Body of pancreas (tissue), 4 donors: ENCODE data around the gene VIT. TPM values are rescaled to one million over a fixed set of nuclear protein-coding genes. Genes with fewer than 3 reads are reported as not detected.
"Not testable (repeated sequence)": the region's sequence is repeated elsewhere in the genome, so short reads cannot be mapped to it uniquely, and the experiment has no call there.

Source experiments
- ATAC-seq: fragments of 150-250 bp; one replicate; pipeline ENCODE4 v1.9.1; 2016
- DNase-seq, 4 donors: peaks; one replicate each; pipeline ENCODE4 v3.0.0-alpha.2; 2019
- H3K27ac ChIP-seq, 4 donors: fragments of 200-600 bp; sonication (generic); 1 replicate in 3 of 4; 2 replicates in 1 of 4; pipeline versions ENCODE4 v1.5.1 to v1.6.1; 2016 to 2019; ENCODE audit warnings: mild to moderate bottlenecking in 1 of 4, mixed read lengths in 1 of 4, moderate library complexity in 1 of 4
- H3K27me3 ChIP-seq, 2 donors: fragments of 200-600 bp; sonication (generic); one replicate each; pipeline ENCODE4 v1.6.0; 2016; ENCODE audit warnings: mild to moderate bottlenecking in 1 of 2
- H3K36me3 ChIP-seq, 2 donors: fragments of 200-600 bp; sonication (generic); replicated peaks in 1 of 2; 2 replicates each; pipeline ENCODE4 v1.5.1; 2016; ENCODE audit warnings: low read depth in 2 of 2; ENCODE audit not compliant: insufficient read depth in 1 of 2
- H3K4me1 ChIP-seq: fragments of 200-600 bp; sonication (generic); one replicate; pipeline ENCODE4 v1.6.0; 2016
- H3K4me3 ChIP-seq, 2 donors: fragments of 200-600 bp; sonication (generic); 1 replicate in 1 of 2; 2 replicates in 1 of 2; pipeline ENCODE4 v1.5.1; 2016 to 2019
- H3K9me3 ChIP-seq, 3 donors: fragments of 200-600 bp; sonication (generic); 1 replicate in 2 of 3; 2 replicates in 1 of 3; pipeline ENCODE4 v1.5.1; 2016
- POLR2A ChIP-seq, 3 donors: fragments of 450-650 bp; IDR thresholded peaks; one replicate each; pipeline ENCODE4 v1.6.1; 2016; ENCODE audit warnings: antibody characterized with exemption in 3 of 3, mild to moderate bottlenecking in 2 of 3
- WGBS, 2 donors: methylation state at CpG; one replicate each; pipeline ENCODE4 v1.1.5; 2017; 5-methylcytosine and 5-hydroxymethylcytosine counted together
- intact Hi-C: fragments of 100-400 bp; cut with DNase I; formaldehyde crosslinking; loops from one replicate; pipeline ENCODE4 v1.15.1; 2023
- total RNA-seq, 2 donors: library from RNA; depleted of rRNA; stranded (reverse); fragments of >200 nt; gene quantifications; one replicate each; pipeline ENCODE4 v1.1.0, GENCODE V29; 2016
- TF ChIP-seq, protein P1 (sequence below), 7 experiments: fragments of 450-650 bp in 4 of 7; fragments of 200-600 bp in 3 of 7; sonication (generic) in 3 of 7; IDR thresholded peaks; one replicate each; pipeline ENCODE4 v1.5.1; 2016 to 2019; ENCODE audit warnings: antibody characterized with exemption in 7 of 7

VIT gene
- total RNA-seq, 2 donors from 2014 or later, result 0.99 to 2.6 TPM

DNA sequence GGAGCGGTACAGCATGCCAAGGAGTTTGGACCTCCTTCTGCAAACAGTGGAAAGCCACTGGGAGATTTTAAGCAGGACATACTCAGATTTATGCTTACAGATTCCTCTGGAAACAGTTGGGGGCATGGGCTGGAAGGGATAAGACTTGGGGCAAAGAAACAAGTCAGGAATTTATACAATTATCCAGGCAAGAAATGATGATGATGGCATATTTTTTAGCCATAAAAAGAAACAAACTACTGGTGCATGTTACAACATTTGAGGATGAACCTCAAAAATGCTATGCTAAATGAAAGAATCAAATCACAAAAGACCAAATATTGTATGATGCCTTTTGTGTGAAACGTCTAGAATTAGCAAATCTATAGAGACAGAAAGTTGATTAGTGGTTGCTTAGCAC, 13.5 kb upstream of the VIT start:
- 47 to 53% methylated on average over 2 of the region's 2 CpGs for WGBS, 2 donors
- no peak for DNase-seq
- no peaks in the 10 kb centered on the region for H3K4me1 ChIP-seq

DNA sequence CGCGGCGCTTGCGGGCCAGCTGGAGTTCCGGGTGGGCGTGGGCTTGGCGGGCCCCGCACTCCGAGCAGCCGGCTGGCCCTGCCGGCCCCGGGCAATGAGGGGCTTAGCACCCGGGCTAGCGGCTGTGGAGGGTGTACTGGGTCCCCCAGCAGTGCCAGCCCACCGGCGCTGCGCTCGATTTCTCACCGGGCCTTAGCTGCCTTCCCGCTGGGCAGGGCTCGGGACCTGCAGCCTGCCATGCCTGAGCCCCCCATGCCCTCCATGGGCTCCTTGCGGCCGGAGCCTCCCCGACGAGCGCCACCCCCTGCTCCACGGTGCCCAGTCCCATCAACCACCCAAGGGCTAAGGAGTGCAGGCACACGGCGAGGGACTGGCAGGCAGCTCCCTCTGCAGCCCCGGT, 8.2 kb upstream of the VIT start:
- H3K36me3 ChIP-seq, H3K27me3 ChIP-seq, H3K4me1 ChIP-seq, H3K4me3 ChIP-seq, H3K27ac ChIP-seq, intact Hi-C loops, ATAC-seq, H3K9me3 ChIP-seq, DNase-seq: not testable (repeated sequence)
- 91% methylated on average over 14 of the region's 30 CpGs for WGBS, 2 donors

More for the DNA sequence above, 13.5 kb upstream of the VIT start:
- TF ChIP-seq POLR2A (IDR thresholded peaks at IDR 0.05), result no peak
- TF ChIP-seq, protein P1, sequence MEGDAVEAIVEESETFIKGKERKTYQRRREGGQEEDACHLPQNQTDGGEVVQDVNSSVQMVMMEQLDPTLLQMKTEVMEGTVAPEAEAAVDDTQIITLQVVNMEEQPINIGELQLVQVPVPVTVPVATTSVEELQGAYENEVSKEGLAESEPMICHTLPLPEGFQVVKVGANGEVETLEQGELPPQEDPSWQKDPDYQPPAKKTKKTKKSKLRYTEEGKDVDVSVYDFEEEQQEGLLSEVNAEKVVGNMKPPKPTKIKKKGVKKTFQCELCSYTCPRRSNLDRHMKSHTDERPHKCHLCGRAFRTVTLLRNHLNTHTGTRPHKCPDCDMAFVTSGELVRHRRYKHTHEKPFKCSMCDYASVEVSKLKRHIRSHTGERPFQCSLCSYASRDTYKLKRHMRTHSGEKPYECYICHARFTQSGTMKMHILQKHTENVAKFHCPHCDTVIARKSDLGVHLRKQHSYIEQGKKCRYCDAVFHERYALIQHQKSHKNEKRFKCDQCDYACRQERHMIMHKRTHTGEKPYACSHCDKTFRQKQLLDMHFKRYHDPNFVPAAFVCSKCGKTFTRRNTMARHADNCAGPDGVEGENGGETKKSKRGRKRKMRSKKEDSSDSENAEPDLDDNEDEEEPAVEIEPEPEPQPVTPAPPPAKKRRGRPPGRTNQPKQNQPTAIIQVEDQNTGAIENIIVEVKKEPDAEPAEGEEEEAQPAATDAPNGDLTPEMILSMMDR (IDR thresholded peaks at IDR 0.05), result no peak
- H3K9me3 ChIP-seq, result no peaks in the 10 kb centered on the region
- H3K27me3 ChIP-seq, result no peaks in the 10 kb centered on the region
- H3K4me3 ChIP-seq, result no peak overlapping the region
- no peak for ATAC-seq
- H3K27ac ChIP-seq, result no peak overlapping the region
- intact Hi-C loops, result no loop called here
- no peaks in the 10 kb centered on the region for H3K36me3 ChIP-seq

- ATAC-seq, H3K4me3 ChIP-seq, H3K27ac ChIP-seq, H3K4me1 ChIP-seq, DNase-seq, intact Hi-C loops, H3K9me3 ChIP-seq, H3K36me3 ChIP-seq, H3K27me3 ChIP-seq: not testable (repeated sequence)
- 90 to 97% methylated on average over 15 of the region's 15 CpGs for WGBS, 2 donors
Measured at GRCh38 chr2:36689013-36689412, 7.5 kb upstream of the VIT start.

- no peaks in the 10 kb centered on the region for H3K9me3 ChIP-seq
- intact Hi-C loops, result no loop called here
- WGBS, 2 donors, result 42% methylated on average over 2 of the region's 2 CpGs
- no peak for DNase-seq
- ATAC-seq, result no peak
- no peak overlapping the region for H3K27ac ChIP-seq
- no peaks in the 10 kb centered on the region for H3K4me1 ChIP-seq
- TF ChIP-seq POLR2A (IDR thresholded peaks at IDR 0.05), result no peak
- TF ChIP-seq, protein P1 (IDR thresholded peaks at IDR 0.05), result no peak
- H3K27me3 ChIP-seq, result no peaks in the 10 kb centered on the region
- H3K36me3 ChIP-seq, result no peaks in the 10 kb centered on the region
- no peak overlapping the region for H3K4me3 ChIP-seq
Measured at GRCh38 chr2:36692121-36692520, 4.4 kb upstream of the VIT start.

DNA sequence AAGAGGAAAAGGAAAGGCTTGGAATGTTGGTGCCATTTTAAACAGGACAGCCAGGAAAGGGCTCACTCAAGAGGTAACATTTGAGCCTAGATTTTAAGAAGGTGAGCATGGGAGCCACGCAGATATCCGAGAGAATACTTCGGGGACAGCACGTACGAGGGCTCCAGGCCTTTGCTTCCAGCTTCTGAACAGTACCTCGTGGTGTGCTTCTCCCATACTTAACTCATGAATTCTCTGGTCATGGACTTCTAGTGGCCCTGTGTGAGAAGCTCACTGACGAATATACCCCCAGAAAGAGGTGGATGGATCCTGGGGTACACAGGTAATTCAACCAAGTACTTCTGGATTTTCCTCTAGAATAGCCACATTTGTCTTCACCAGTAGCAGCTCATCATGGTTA, 2.7 kb upstream of the VIT start:
- no peaks in the 10 kb centered on the region for H3K9me3 ChIP-seq
- no peak for DNase-seq
- TF ChIP-seq, protein P1 (IDR thresholded peaks at IDR 0.05), result no peak
- TF ChIP-seq POLR2A (IDR thresholded peaks at IDR 0.05), result no peak
- ATAC-seq, result no peak
- intact Hi-C loops, result no loop called here
- WGBS, 2 donors, result 84 to 86% methylated on average over 7 of the region's 7 CpGs
- no peak overlapping the region for H3K27ac ChIP-seq
- H3K4me3 ChIP-seq, result no peak overlapping the region
- no peaks in the 10 kb centered on the region for H3K4me1 ChIP-seq
- H3K36me3 ChIP-seq, result no peaks in the 10 kb centered on the region
- H3K27me3 ChIP-seq, result no peaks in the 10 kb centered on the region

- ATAC-seq (no peak), DNase-seq (no peak)
- no peak overlapping the region for H3K4me3 ChIP-seq
- H3K27ac ChIP-seq, result no peak overlapping the region
- H3K36me3 ChIP-seq, result no peaks in the 10 kb centered on the region
- no peaks in the 10 kb centered on the region for H3K4me1 ChIP-seq
- WGBS, 2 donors, result 49 to 53% methylated on average over 7 of the region's 7 CpGs
- H3K9me3 ChIP-seq, result no peaks in the 10 kb centered on the region
- intact Hi-C loops, result no loop called here
- TF ChIP-seq, protein P1 (IDR thresholded peaks at IDR 0.05), result no peak
- no peak for TF ChIP-seq POLR2A (IDR thresholded peaks at IDR 0.05)
- no peaks in the 10 kb centered on the region for H3K27me3 ChIP-seq
Measured at GRCh38 chr2:36695746-36696415, 626 bp upstream of the VIT start.
